Rectal smooth muscle tissue (tissue), 1 donor: ENCODE data around the gene SPNS2.

Experiments
- H3K27ac ChIP-seq: one replicate; pipeline ENCODE4 v1.7.0; 2013; ENCODE audit warnings: low read depth, low read length, inconsistent platforms
- H3K27me3 ChIP-seq: one replicate; pipeline ENCODE4 v1.7.0; 2013; ENCODE audit warnings: low read length; ENCODE audit not compliant: control insufficient read depth, insufficient read depth
- H3K36me3 ChIP-seq: one replicate; pipeline ENCODE4 v1.7.0; 2013; ENCODE audit warnings: low read length; ENCODE audit not compliant: control insufficient read depth, insufficient read depth
- H3K4me1 ChIP-seq: one replicate; pipeline ENCODE4 v1.7.0; 2013; ENCODE audit warnings: low read length; ENCODE audit not compliant: control insufficient read depth, insufficient read depth
- H3K4me3 ChIP-seq: one replicate; pipeline ENCODE4 v1.7.0; 2013; ENCODE audit warnings: low read length
- H3K9ac ChIP-seq: one replicate; pipeline ENCODE4 v1.7.0; 2013; ENCODE audit warnings: low read length

The SPNS2 gene

GRCh38 chr17:4558347-4558971 is 59.8 kb downstream of the SPNS2 start:
- Histone ChIP-seq H3K36me3 (no peaks in the 10 kb centered on the region), H3K4me1 (peaks cover 16% of the 10 kb centered on the region), H3K9ac (no peak overlapping the region), H3K27ac (no peak overlapping the region), H3K27me3 (no peaks in the 10 kb centered on the region), H3K4me3 (no peak overlapping the region)

GRCh38 chr17:4559139-4559791 is 60.6 kb downstream of the SPNS2 start:
- no peaks in the 10 kb centered on the region for H3K27me3 ChIP-seq
- peaks cover 14% of the 10 kb centered on the region for H3K4me1 ChIP-seq
- H3K36me3 ChIP-seq, result no peaks in the 10 kb centered on the region
- peak overlapping the region; percentile 5 for H3K9ac ChIP-seq
- no peak overlapping the region for H3K27ac ChIP-seq
- peak overlapping the region; percentile 58 for H3K4me3 ChIP-seq

GRCh38 chr17:4559966-4560365 is 61.3 kb downstream of the SPNS2 start:
- H3K9ac ChIP-seq, result peak overlapping the region; percentile 5
- no peaks in the 10 kb centered on the region for H3K27me3 ChIP-seq
- no peaks in the 10 kb centered on the region for H3K36me3 ChIP-seq
- H3K27ac ChIP-seq, result no peak overlapping the region
- peak overlapping the region; percentile 58 for H3K4me3 ChIP-seq
- H3K4me1 ChIP-seq, result peaks cover 7% of the 10 kb centered on the region

- Histone ChIP-seq H3K4me1 (peaks cover 7% of the 10 kb centered on the region), H3K27me3 (no peaks in the 10 kb centered on the region), H3K27ac (no peak within 1 kb of the TSS), H3K4me3 (peak within 1 kb of the TSS; percentile 58), H3K36me3 (no peaks in the 10 kb centered on the region), H3K9ac (peak within 1 kb of the TSS; percentile 5)
Observed at GRCh38 chr17:4560421-4560820, 61.7 kb downstream of the SPNS2 start, which contains the start of gene GGT6. Gene GGT6 (minus strand): TSS chr17:4560577. CDS start chr17:4560521, 56 bp downstream.

GRCh38 chr17:4560837-4561256 is 62.2 kb downstream of the SPNS2 start:
- no peak overlapping the region for H3K9ac ChIP-seq
- peak overlapping the region; percentile 58 for H3K4me3 ChIP-seq
- H3K27me3 ChIP-seq, result no peaks in the 10 kb centered on the region
- no peaks in the 10 kb centered on the region for H3K36me3 ChIP-seq
- no peak overlapping the region for H3K27ac ChIP-seq
- peaks cover 4% of the 10 kb centered on the region for H3K4me1 ChIP-seq

GRCh38 chr17:4562015-4562969 is 63.6 kb downstream of the SPNS2 start:
- H3K27me3 ChIP-seq, result no peaks in the 10 kb centered on the region
- no peaks in the 10 kb centered on the region for H3K4me1 ChIP-seq
- no peak overlapping the region for H3K9ac ChIP-seq
- no peak overlapping the region for H3K27ac ChIP-seq
- H3K36me3 ChIP-seq, result no peaks in the 10 kb centered on the region
- H3K4me3 ChIP-seq, result no peak overlapping the region

GRCh38 chr17:4565209-4566141 is 66.8 kb downstream of the SPNS2 start:
- no peak overlapping the region for H3K4me3 ChIP-seq
- H3K9ac ChIP-seq, result no peak overlapping the region
- no peak overlapping the region for H3K27ac ChIP-seq
- no peaks in the 10 kb centered on the region for H3K36me3 ChIP-seq
- no peaks in the 10 kb centered on the region for H3K4me1 ChIP-seq
- no peaks in the 10 kb centered on the region for H3K27me3 ChIP-seq

- H3K4me1 ChIP-seq, result no peaks in the 10 kb centered on the region
- H3K27ac ChIP-seq, result no peak overlapping the region
- no peak overlapping the region for H3K9ac ChIP-seq
Observed at GRCh38 chr17:4566785-4567184, 68.1 kb downstream of the SPNS2 start.

GRCh38 chr17:4569591-4569990 is 70.9 kb downstream of the SPNS2 start:
- Histone ChIP-seq H3K4me3 (no peak overlapping the region), H3K9ac (no peak overlapping the region), H3K27me3 (no peaks in the 10 kb centered on the region), H3K4me1 (no peaks in the 10 kb centered on the region), H3K36me3 (no peaks in the 10 kb centered on the region), H3K27ac (no peak overlapping the region)

More at GRCh38 chr17:4566785-4567184, 68.1 kb downstream of the SPNS2 start:
- Histone ChIP-seq H3K4me3 (no peak overlapping the region), H3K36me3 (no peaks in the 10 kb centered on the region), H3K27me3 (no peaks in the 10 kb centered on the region)

GRCh38 chr17:4572131-4572530 is 73.5 kb downstream of the SPNS2 start:
- H3K9ac ChIP-seq, result no peak overlapping the region
- no peaks in the 10 kb centered on the region for H3K27me3 ChIP-seq
- no peaks in the 10 kb centered on the region for H3K4me1 ChIP-seq
- no peak overlapping the region for H3K4me3 ChIP-seq
- H3K27ac ChIP-seq, result no peak overlapping the region
- H3K36me3 ChIP-seq, result no peaks in the 10 kb centered on the region

GRCh38 chr17:4573115-4573514 is 74.4 kb downstream of the SPNS2 start:
- Histone ChIP-seq H3K27ac (no peak overlapping the region), H3K4me3 (no peak overlapping the region), H3K4me1 (no peaks in the 10 kb centered on the region), H3K36me3 (no peaks in the 10 kb centered on the region), H3K9ac (no peak overlapping the region), H3K27me3 (no peaks in the 10 kb centered on the region)
